K562 (cell line): Measurements from ENCODE around the gene SCFD2. TPM values are rescaled to one million over a fixed set of nuclear protein-coding genes. Genes with fewer than 3 reads are reported as not detected.

Source experiments
- ATAC-seq: fragments of 200-7000 bp; cut with Tn5 transposase; 3 replicates; pipeline ENCODE4 v1.9.1; 2020; ENCODE audit warnings: moderate library complexity
- BruUV-seq: library from RNA; stranded (reverse); fragments of 400-500 nt; replicated peaks from 2 replicates; lab custom pipeline; 2021; lab: Mats Ljungman, UMichigan
- CTCF ChIA-PET: fragments of 300-600 bp; formaldehyde crosslinking; extraction: SDS; loops from one replicate; lab custom pipeline; 2021; ENCODE audit warnings: low intra/inter-chr PET ratio; lab: Yijun Ruan, JAX
- POLR2A ChIA-PET: fragments of 300-600, 350-650 bp; sonication (Branson Sonifier 250); formaldehyde crosslinking; extraction: SDS; loops from one replicate; lab custom pipeline; 2021; ENCODE audit warnings: antibody characterized with exemption, inconsistent platforms; lab: Yijun Ruan, JAX
- DNase-seq, 4 experiments: peaks; one replicate each; pipeline versions ENCODE4 v3.0.0 to v3.0.0-alpha.2; 2011 to 2018; ENCODE audit warnings: low spot score in 3 of 4, mixed read lengths in 3 of 4; ENCODE audit errors: extremely low read depth in 1 of 4
- FAIRE-seq: peaks from 2 replicates; lab custom pipeline; 2011; peaks lifted over from hg19 to GRCh38; lab: Jason Lieb, UNC
- H2AFZ ChIP-seq: 2 replicates; pipeline ENCODE4 v1.6.0; 2011; ENCODE audit warnings: low read depth, low read length, control low read depth, inconsistent platforms
- H3K27ac ChIP-seq: fragments of 200-600 bp; 3 replicates; pipeline ENCODE4 v1.8.0; 2011; ENCODE audit warnings: low read depth, mild to moderate bottlenecking, control low read depth, inconsistent platforms, low read length, moderate library complexity, mixed read lengths; ENCODE audit errors: extremely low read depth
- H3K27me3 ChIP-seq, 2 experiments: fragments of 300-600 bp in 1 of 2; 2 replicates in 1 of 2; 3 replicates in 1 of 2; pipeline versions ENCODE4 v1.6.0 to v1.8.0; 2011; ENCODE audit warnings: inconsistent platforms in 2 of 2, low read length in 2 of 2, mild to moderate bottlenecking in 1 of 2, mixed read lengths in 1 of 2, moderate library complexity in 1 of 2; ENCODE audit not compliant: control insufficient read depth in 2 of 2, insufficient read depth in 2 of 2
- H3K36me3 ChIP-seq: fragments of 300-600 bp; 3 replicates; pipeline ENCODE4 v1.8.0; 2011; ENCODE audit warnings: mild to moderate bottlenecking, low read length, inconsistent platforms; ENCODE audit not compliant: control insufficient read depth, insufficient read depth
- H3K4me1 ChIP-seq, 2 experiments: fragments of 200-600 bp in 1 of 2; replicated peaks in 1 of 2; 2 replicates in 1 of 2; 3 replicates in 1 of 2; pipeline versions ENCODE4 v1.5.1 to v1.8.0; 2011; ENCODE audit warnings: inconsistent platforms in 2 of 2, low read length in 2 of 2, mild to moderate bottlenecking in 1 of 2, mixed read lengths in 1 of 2, moderate library complexity in 1 of 2; ENCODE audit not compliant: control insufficient read depth in 2 of 2, insufficient read depth in 2 of 2
- H3K4me2 ChIP-seq: 2 replicates; pipeline ENCODE4 v1.6.1; 2011; ENCODE audit warnings: low read length, control low read depth, inconsistent platforms, mixed read lengths; ENCODE audit not compliant: insufficient read depth
- H3K4me3 ChIP-seq: fragments of 200-600 bp; sonication (generic), shearing (Covaris generic); 2 replicates; pipeline ENCODE4 v1.5.1; 2016; ENCODE audit warnings: control low read depth, inconsistent platforms
- H3K79me2 ChIP-seq: fragments of 200-600 bp; 3 replicates; pipeline ENCODE4 v1.8.0; 2011; ENCODE audit warnings: low read length, inconsistent platforms; ENCODE audit not compliant: control insufficient read depth, insufficient read depth
- H3K9ac ChIP-seq, 2 experiments: 2 replicates each; pipeline versions ENCODE4 v1.6.0 to v1.6.1; 2011; ENCODE audit warnings: low read depth in 2 of 2, low read length in 2 of 2, control low read depth in 1 of 2, inconsistent platforms in 1 of 2, mild to moderate bottlenecking in 1 of 2, mixed read lengths in 1 of 2; ENCODE audit not compliant: insufficient read depth in 1 of 2
- H3K9me1 ChIP-seq: one replicate; pipeline ENCODE4 v1.6.0; 2011; ENCODE audit warnings: inconsistent platforms, mild to moderate bottlenecking, low read length, moderate library complexity; ENCODE audit not compliant: control insufficient read depth, insufficient read depth
- H3K9me3 ChIP-seq: replicated peaks from 2 replicates; pipeline ENCODE4 v1.5.1; 2011; ENCODE audit warnings: low read depth, low read length, inconsistent platforms; ENCODE audit not compliant: control insufficient read depth, insufficient read depth
- H4K20me1 ChIP-seq: replicated peaks from 2 replicates; pipeline ENCODE4 v1.6.1; 2011; ENCODE audit warnings: low read length, inconsistent platforms, mixed read lengths; ENCODE audit not compliant: control insufficient read depth, insufficient read depth
- ASH1L ChIP-seq: fragments of 450-650 bp; IDR thresholded peaks from 2 replicates; pipeline ENCODE4 v1.6.1; 2018; ENCODE audit warnings: borderline replicate concordance, mild to moderate bottlenecking, low read depth; ENCODE audit not compliant: partially characterized antibody
- BCL6 ChIP-seq: fragments of 250-450 bp; sonication (Bioruptor Pico); IDR thresholded peaks from 2 replicates; pipeline ENCODE4 v1.4.0; 2020
- BRD9 ChIP-seq: fragments of 450-650 bp; IDR thresholded peaks from 2 replicates; pipeline ENCODE4 v1.6.1; 2018; ENCODE audit warnings: low read depth; ENCODE audit not compliant: partially characterized antibody
- CCNT2 ChIP-seq: IDR thresholded peaks from 2 replicates; pipeline ENCODE4 v1.6.1; 2011; ENCODE audit warnings: borderline replicate concordance, low read depth, mild to moderate bottlenecking, moderate library complexity, mixed read lengths, low read length; ENCODE audit not compliant: insufficient read length; ENCODE audit errors: extremely low read depth
- ESRRA ChIP-seq: fragments of 450-650 bp; IDR thresholded peaks from 2 replicates; pipeline ENCODE4 v1.6.1; 2014; ENCODE audit warnings: low read depth, mild to moderate bottlenecking, moderate library complexity, borderline replicate concordance
- FOXP4 ChIP-seq: sonication (generic); formaldehyde crosslinking; IDR thresholded peaks from 2 replicates; pipeline ENCODE4 v1.8.0; 2022; ENCODE audit warnings: mild to moderate bottlenecking, missing genetic modification reagents, borderline replicate concordance
- HDGF ChIP-seq: fragments of 450-650 bp; IDR thresholded peaks from 2 replicates; pipeline ENCODE4 v1.6.1; 2016
- HES1 ChIP-seq: fragments of 450-650 bp; IDR thresholded peaks from 2 replicates; pipeline ENCODE4 v1.6.1; 2016; ENCODE audit warnings: low read depth, mild to moderate bottlenecking, moderate library complexity
- PKNOX1 ChIP-seq: fragments of 450-650 bp; IDR thresholded peaks from 2 replicates; pipeline ENCODE4 v1.6.1; 2016
- RBM14 ChIP-seq: fragments of 200-400 bp; formaldehyde crosslinking; IDR thresholded peaks from 2 replicates; pipeline ENCODE4 v1.6.1; 2018; ENCODE audit warnings: low read depth, mild to moderate bottlenecking, low read length, moderate library complexity, borderline replicate concordance; ENCODE audit not compliant: insufficient read depth
- SMAD3 ChIP-seq: fragments of 450-650 bp; formaldehyde crosslinking; conservative IDR thresholded peaks from 2 replicates; pipeline ENCODE4 v1.4.0; 2020; ENCODE audit warnings: mild to moderate bottlenecking
- ZKSCAN1 ChIP-seq: fragments of 150-350 bp; IDR thresholded peaks from 2 replicates; pipeline ENCODE4 v1.6.1; 2016; ENCODE audit warnings: low read depth, low read length
- WGBS: fragments of 100-300 bp; shearing (Covaris generic); methylation state at CpG from one replicate; pipeline ENCODE4 v1.1.6; 2016; ENCODE audit warnings: low coverage, mixed read lengths; ENCODE audit not compliant: insufficient coverage; ENCODE audit errors: missing lambda C conversion rate; 5-methylcytosine and 5-hydroxymethylcytosine counted together
- in situ Hi-C: fragments of 300-500 bp; cut with MboI; formaldehyde crosslinking; loops from 4 replicates; pipeline ENCODE4 v1.15.0; 2018; ENCODE audit warnings: inconsistent platforms, mixed read lengths
- intact Hi-C: fragments of 100-400 bp; cut with micrococcal nuclease; formaldehyde crosslinking; loops from 2 replicates; pipeline ENCODE4 v1.14.2; 2022
- polyA plus RNA-seq, 8 experiments: library from polyadenylated mRNA; depleted of rRNA in 4 of 8; stranded (reverse) in 5 of 8; unstranded in 3 of 8; fragments of >200 nt; fragmentation: Nextera tagmentation in 2 of 8; fragmentation: Illumina TruSeq in 1 of 8; extraction: Ambion mirVana in 2 of 8; extraction: Trizol in 1 of 8; gene quantifications; 2 replicates each; pipeline versions ENCODE4 v1.2.1 to v1.2.3, GENCODE V29; 2011 to 2014; ENCODE audit warnings: inconsistent platforms in 1 of 8, missing spikeins in 1 of 8
- total RNA-seq, 7 experiments: library from RNA; depleted of rRNA in 6 of 7; stranded (reverse); fragments of >200 nt in 6 of 7; fragmentation: Illumina TruSeq in 2 of 7; extraction: Trizol in 2 of 7; gene quantifications; 2 replicates each; pipeline versions ENCODE4 v1.2.1 to v1.2.3, GENCODE V29; 2011 to 2021; ENCODE audit warnings: low replicate concordance in 1 of 7

Gene SCFD2
- total and polyA plus RNA-seq, 9 of the 15 experiments (the other 6 are each of a cell fraction or from before 2014, with no cell fraction given) = 5.7 to 30.3 (median 22.8) TPM

GRCh38 chr4:53377319-53378170 is 11.7 kb upstream of the SCFD2 start, which contains the start of gene FIP1L1 (continued):
- TF ChIP-seq HES1 (no peak), CCNT2 (peak; percentile 50), RBM14 (peak; percentile 89; the same call in 1 of the 2 replicates), ZKSCAN1 (0 out of 2 replicates have a peak, but pooled peaks have one; percentile 51)
- TF ChIP-seq, all 486 proteins: peak for 102

GRCh38 chr4:53376900-53377299 is 11.0 kb upstream of the SCFD2 start:
- intact Hi-C loops (loop anchor here (10.0 kb wide), 1 partner anchor 182 kb away; no protein-coding TSS in a partner anchor), in situ Hi-C loops (no loop called here)
- DNase-seq (no peak), FAIRE-seq (peak; percentile 56), ATAC-seq (no peak)
- H3K9ac ChIP-seq = peak overlapping the region in 1 of 2 experiments; percentile 83; a peak in 2 of 4 replicates
- peak overlapping the region; percentile 89 for H2AFZ ChIP-seq
- no peaks in the 10 kb centered on the region for H3K9me1 ChIP-seq
- no peaks in the 10 kb centered on the region; the same call in 1 of the 2 replicates for H4K20me1 ChIP-seq
- H3K4me3 ChIP-seq = peak overlapping the region; percentile 63
- H3K27me3 ChIP-seq = no peaks in the 10 kb centered on the region
- TSS peak; percentile 63 for BruUV-seq
- peaks cover 8 to 23% of the 10 kb centered on the region in 2 experiments; a peak in 3 of 5 replicates for H3K4me1 ChIP-seq
- POLR2A ChIA-PET = interaction anchor here (1.0 to 1.3 kb wide), 2 partner anchors 11 to 13 kb away, joined by 3 to 5 read pairs; partner anchors contain the start of gene SCFD2
- H3K4me2 ChIP-seq = peak overlapping the region; percentile 78
- H3K9me3 ChIP-seq = no peaks in the 10 kb centered on the region
- CTCF ChIA-PET = no interaction called here
- peaks cover 45% of the 10 kb centered on the region for H3K79me2 ChIP-seq
- peaks cover 25% of the 10 kb centered on the region for H3K36me3 ChIP-seq
- H3K27ac ChIP-seq = peak overlapping the region; percentile 62
- 34% methylated on average over 5 of the region's 5 CpGs for WGBS
- TF ChIP-seq PKNOX1 = peak; percentile 71; the same call in 1 of the 2 replicates
- 0 out of 2 replicates have a peak, but pooled peaks have one; percentile 16 for TF ChIP-seq ESRRA
- no peak for TF ChIP-seq FOXP4 (CRISPR knock-in tag)
- TF ChIP-seq HDGF = 0 out of 2 replicates have a peak, but pooled peaks have one; percentile 33
- TF ChIP-seq BRD9 = no peak
- peak; percentile 34 for TF ChIP-seq ASH1L
- TF ChIP-seq SMAD3 (CRISPR knock-in tag) = no peak
- TF ChIP-seq BCL6 (CRISPR knock-in tag) = no peak
